Uterus (tissue), 4 donors: ENCODE measurements around the gene USP47. TPM values are rescaled to one million over a fixed set of nuclear protein-coding genes. Genes with fewer than 3 reads are reported as not detected.
"Not testable (repeated sequence)": the region's sequence is repeated elsewhere in the genome, so short reads cannot be mapped to it uniquely, and the experiment has no call there.

Experiments
- DNase-seq, 2 donors: peaks; one replicate each; pipeline ENCODE4 v3.0.0-alpha.2; 2019 to 2020
- H3K27ac ChIP-seq, 2 donors: fragments of 200-600 bp; sonication (generic); 1 replicate in 1 of 2; 2 replicates in 1 of 2; pipeline ENCODE4 v1.5.1; 2016 to 2018
- H3K27me3 ChIP-seq, 2 donors: fragments of 200-600 bp; sonication (generic); one replicate each; pipeline ENCODE4 v1.5.1; 2018 to 2019; ENCODE audit warnings: control low read depth in 1 of 2
- H3K36me3 ChIP-seq, 2 donors: fragments of 200-600 bp; sonication (generic); one replicate each; pipeline ENCODE4 v1.5.1; 2019; ENCODE audit warnings: control low read depth in 1 of 2
- H3K4me1 ChIP-seq, 2 donors: fragments of 200-600 bp; sonication (generic); one replicate each; pipeline ENCODE4 v1.5.1; 2018 to 2019; ENCODE audit warnings: control low read depth in 1 of 2
- H3K4me3 ChIP-seq, 2 donors: fragments of 200-600 bp; sonication (generic); 1 replicate in 1 of 2; 2 replicates in 1 of 2; pipeline ENCODE4 v1.5.1; 2018 to 2019; ENCODE audit warnings: mild to moderate bottlenecking in 1 of 2
- H3K9me3 ChIP-seq, 2 donors: fragments of 200-600 bp; sonication (generic); one replicate each; pipeline ENCODE4 v1.5.1; 2019; ENCODE audit warnings: control low read depth in 1 of 2
- POLR2A ChIP-seq, 2 donors: fragments of 450-650 bp; IDR thresholded peaks; one replicate each; pipeline ENCODE4 v1.6.1; 2016; ENCODE audit warnings: antibody characterized with exemption in 2 of 2, mild to moderate bottlenecking in 1 of 2, moderate library complexity in 1 of 2
- intact Hi-C: fragments of 100-400 bp; cut with DNase I; formaldehyde crosslinking; loops from one replicate; pipeline ENCODE4 v1.15.1; 2023; ENCODE audit warnings: low total_unique reads
- total RNA-seq, 4 donors: library from RNA; depleted of rRNA in 3 of 4; stranded (reverse); fragments of >200 nt in 3 of 4; gene quantifications; one replicate each; pipeline versions ENCODE4 v1.1.0 to v1.2.4, GENCODE V29; 2014 to 2023
- TF ChIP-seq, protein P1 (sequence below), 4 experiments: fragments of 200-600 bp in 2 of 4; fragments of 450-650 bp in 2 of 4; sonication (generic) in 2 of 4; IDR thresholded peaks; one replicate each; pipeline ENCODE4 v1.5.1; 2016 to 2019; ENCODE audit warnings: antibody characterized with exemption in 4 of 4, mild to moderate bottlenecking in 2 of 4, moderate library complexity in 1 of 4
- donor health status: DM: yes; HTN: yes; CAD: no.

USP47 gene
- total RNA-seq, 4 donors from 2014 or later, result 83.4 to 247 (median 146) TPM

DNA sequence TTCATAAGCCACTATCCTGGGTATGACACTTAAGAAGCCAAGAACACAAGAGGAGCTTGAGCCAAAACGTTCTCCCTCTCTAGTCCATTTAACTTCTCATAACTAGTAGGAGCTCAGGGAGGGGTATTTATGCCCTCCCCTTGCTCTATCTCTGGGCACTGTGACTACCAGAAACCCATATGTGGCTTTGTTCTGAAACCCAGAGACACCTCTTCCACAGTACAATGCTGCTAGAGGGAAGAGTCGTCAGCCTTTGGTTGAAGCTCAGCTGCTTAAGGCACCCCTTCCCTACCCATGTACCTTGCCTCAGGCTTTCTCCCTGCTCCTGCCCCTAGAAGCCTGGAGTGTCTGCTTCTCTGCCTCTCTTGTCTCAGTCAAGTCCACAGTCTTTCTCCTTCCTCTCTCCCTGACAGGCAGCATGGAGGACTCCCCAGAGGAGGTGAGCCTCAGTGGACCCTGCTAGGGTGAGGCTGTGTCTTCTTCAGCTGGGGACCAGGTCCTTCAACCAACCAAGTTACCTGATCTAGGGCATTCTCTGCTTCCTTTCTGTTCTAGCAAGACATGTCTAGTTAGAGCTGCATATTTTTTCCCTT is 23.1 kb upstream of the USP47 start:
- H3K27me3 ChIP-seq, result no peaks in the 10 kb centered on the region
- H3K36me3 ChIP-seq, result no peaks in the 10 kb centered on the region
- no peak for TF ChIP-seq POLR2A (IDR thresholded peaks at IDR 0.05)
- TF ChIP-seq, protein P1, sequence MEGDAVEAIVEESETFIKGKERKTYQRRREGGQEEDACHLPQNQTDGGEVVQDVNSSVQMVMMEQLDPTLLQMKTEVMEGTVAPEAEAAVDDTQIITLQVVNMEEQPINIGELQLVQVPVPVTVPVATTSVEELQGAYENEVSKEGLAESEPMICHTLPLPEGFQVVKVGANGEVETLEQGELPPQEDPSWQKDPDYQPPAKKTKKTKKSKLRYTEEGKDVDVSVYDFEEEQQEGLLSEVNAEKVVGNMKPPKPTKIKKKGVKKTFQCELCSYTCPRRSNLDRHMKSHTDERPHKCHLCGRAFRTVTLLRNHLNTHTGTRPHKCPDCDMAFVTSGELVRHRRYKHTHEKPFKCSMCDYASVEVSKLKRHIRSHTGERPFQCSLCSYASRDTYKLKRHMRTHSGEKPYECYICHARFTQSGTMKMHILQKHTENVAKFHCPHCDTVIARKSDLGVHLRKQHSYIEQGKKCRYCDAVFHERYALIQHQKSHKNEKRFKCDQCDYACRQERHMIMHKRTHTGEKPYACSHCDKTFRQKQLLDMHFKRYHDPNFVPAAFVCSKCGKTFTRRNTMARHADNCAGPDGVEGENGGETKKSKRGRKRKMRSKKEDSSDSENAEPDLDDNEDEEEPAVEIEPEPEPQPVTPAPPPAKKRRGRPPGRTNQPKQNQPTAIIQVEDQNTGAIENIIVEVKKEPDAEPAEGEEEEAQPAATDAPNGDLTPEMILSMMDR (IDR thresholded peaks at IDR 0.05), result no peak
- DNase-seq, result no peak
- H3K4me3 ChIP-seq, result no peak overlapping the region
- H3K4me1 ChIP-seq, result no peaks in the 10 kb centered on the region
- intact Hi-C loops, result no loop called here
- H3K27ac ChIP-seq, result no peak overlapping the region
- H3K9me3 ChIP-seq, result no peaks in the 10 kb centered on the region

DNA sequence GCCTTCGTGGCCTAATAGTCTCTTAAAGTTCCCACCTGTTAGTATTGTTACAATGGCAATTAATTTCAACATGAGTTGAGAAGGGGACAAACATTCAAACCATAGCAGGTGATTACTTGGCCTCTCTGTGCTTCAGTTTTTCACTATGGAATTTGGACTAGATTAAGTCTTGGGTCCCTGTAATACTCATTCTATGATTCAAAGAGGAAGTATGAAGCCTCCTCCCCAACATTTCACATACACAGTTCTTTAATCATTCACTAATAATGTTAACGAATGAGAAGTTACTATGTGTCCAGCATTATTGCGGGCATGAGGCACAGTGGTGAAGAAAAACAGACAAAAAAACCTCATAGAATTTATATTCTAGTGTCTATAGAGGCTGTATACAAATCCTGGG is 19.9 kb upstream of the USP47 start:
- no peaks in the 10 kb centered on the region for H3K9me3 ChIP-seq
- no peaks in the 10 kb centered on the region for H3K4me1 ChIP-seq
- H3K27ac ChIP-seq, result no peak overlapping the region
- no peak overlapping the region for H3K4me3 ChIP-seq
- intact Hi-C loops, result no loop called here
- no peak for TF ChIP-seq POLR2A (IDR thresholded peaks at IDR 0.05)
- TF ChIP-seq, protein P1 (IDR thresholded peaks at IDR 0.05), result no peak
- no peak for DNase-seq
- H3K27me3 ChIP-seq, result no peaks in the 10 kb centered on the region
- H3K36me3 ChIP-seq, result no peaks in the 10 kb centered on the region

DNA sequence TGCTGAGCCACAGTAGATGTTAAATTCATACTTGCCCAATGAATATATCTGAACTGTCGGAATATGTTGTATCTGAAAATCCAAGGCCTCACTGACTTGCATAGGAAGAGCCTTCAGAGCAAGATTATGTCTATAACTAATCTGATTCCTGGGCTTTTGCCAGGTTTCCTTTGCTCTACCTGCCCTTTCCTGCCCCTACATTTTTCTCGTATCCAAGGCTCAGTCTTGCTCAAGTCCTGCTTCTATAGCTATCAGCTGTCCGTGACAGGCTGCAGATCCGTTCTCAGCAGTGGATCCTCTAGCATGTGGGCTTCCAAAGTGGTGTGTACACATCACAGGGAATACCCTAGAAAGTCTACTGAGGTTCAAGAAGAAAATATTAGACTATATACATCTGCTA is 18.8 kb upstream of the USP47 start:
- Histone ChIP-seq H3K4me1 (no peaks in the 10 kb centered on the region), H3K27ac (no peak overlapping the region), H3K36me3 (no peaks in the 10 kb centered on the region), H3K4me3 (no peak overlapping the region), H3K9me3 (no peaks in the 10 kb centered on the region), H3K27me3 (no peaks in the 10 kb centered on the region)
- DNase-seq, result no peak
- TF ChIP-seq, protein P1 (IDR thresholded peaks at IDR 0.05), result no peak
- no peak for TF ChIP-seq POLR2A (IDR thresholded peaks at IDR 0.05)
- intact Hi-C loops, result no loop called here

DNA sequence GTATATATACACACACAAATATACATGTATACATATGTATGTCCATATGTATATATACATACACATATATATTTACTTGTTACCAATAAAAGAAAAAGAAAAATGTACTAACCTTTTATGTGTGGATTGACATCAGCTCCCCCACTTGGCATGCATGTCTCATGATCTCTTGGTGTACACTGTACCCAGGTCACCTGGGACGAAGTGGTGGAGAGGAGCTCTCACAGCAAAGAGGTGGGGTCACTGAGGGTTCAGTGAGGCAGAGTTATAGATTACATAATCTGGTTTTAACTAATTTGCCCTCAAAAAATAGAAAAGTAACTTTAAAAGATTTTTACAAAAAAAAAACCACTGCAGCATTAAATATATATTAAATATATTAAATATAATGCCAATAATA is 15.5 kb upstream of the USP47 start:
- Histone ChIP-seq H3K27me3 (no peaks in the 10 kb centered on the region), H3K4me1 (no peaks in the 10 kb centered on the region), H3K4me3 (no peak overlapping the region), H3K9me3 (no peaks in the 10 kb centered on the region), H3K36me3 (no peaks in the 10 kb centered on the region), H3K27ac (no peak overlapping the region)
- TF ChIP-seq, protein P1 (IDR thresholded peaks at IDR 0.05), result no peak
- no peak for TF ChIP-seq POLR2A (IDR thresholded peaks at IDR 0.05)
- intact Hi-C loops, result no loop called here
- DNase-seq, result no peak

DNA sequence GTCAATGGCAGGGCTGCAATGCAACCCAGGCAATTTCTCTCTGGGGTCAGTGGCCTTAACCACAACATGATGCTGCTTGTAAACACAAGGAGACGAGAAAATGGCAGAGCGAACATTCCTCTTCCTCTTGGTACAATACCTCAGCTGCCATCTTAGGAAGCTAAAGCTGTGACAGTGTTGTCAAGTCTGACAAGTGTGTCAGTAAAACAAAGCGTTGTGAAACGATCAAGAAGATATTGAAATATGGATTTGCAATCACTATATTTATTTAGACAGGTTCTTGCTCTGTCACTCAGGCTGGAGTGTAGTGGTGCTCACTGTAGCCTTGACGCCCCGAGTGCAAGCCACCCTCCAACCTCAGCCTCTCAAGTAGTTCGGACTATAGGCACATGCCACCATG is 14.5 kb upstream of the USP47 start:
- H3K36me3 ChIP-seq, result no peaks in the 10 kb centered on the region
- no peaks in the 10 kb centered on the region for H3K27me3 ChIP-seq
- H3K27ac ChIP-seq, result no peak overlapping the region
- TF ChIP-seq POLR2A (IDR thresholded peaks at IDR 0.05), result no peak
- TF ChIP-seq, protein P1 (IDR thresholded peaks at IDR 0.05), result no peak
- no peaks in the 10 kb centered on the region for H3K9me3 ChIP-seq
- DNase-seq, result no peak
- H3K4me1 ChIP-seq, result no peaks in the 10 kb centered on the region
- intact Hi-C loops, result no loop called here
- no peak overlapping the region for H3K4me3 ChIP-seq

DNA sequence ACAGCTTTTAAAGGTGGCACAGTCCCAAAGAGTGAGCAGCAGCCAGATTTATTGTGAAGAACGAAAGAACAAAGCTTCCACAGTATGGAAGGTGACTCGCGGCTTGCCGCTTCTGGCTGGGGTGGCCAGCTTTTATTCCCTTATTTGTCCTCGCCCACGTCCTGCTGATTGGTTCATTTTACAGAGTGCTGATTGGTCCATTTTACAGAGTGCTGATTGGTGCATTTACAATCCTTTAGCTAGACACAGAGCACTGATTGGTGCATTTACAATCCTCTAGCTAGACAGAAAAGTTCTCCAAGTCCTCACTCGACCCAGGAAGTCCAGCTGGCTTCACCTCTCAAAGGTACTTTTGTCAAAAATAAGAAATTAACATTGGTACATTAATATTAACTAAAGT is 10.4 kb upstream of the USP47 start:
- intact Hi-C loops, H3K4me3 ChIP-seq, H3K27ac ChIP-seq, H3K27me3 ChIP-seq, H3K36me3 ChIP-seq, H3K9me3 ChIP-seq, DNase-seq, H3K4me1 ChIP-seq: not testable (repeated sequence)
